GM12878 (cell line): ENCODE measurements around the gene RBM6. TPM values are rescaled to one million over a fixed set of nuclear protein-coding genes. Genes with fewer than 3 reads are reported as not detected.

Source experiments
- ATAC-seq: fragments of 200-7000 bp; cut with Tn5 transposase; 3 replicates; pipeline ENCODE4 v1.9.1; 2020; ENCODE audit warnings: mild to moderate bottlenecking, moderate library complexity
- BruUV-seq: library from RNA; stranded (reverse); fragments of 400-500 nt; replicated peaks from 2 replicates; lab custom pipeline; 2021; lab: Mats Ljungman, UMichigan
- CTCF ChIA-PET: fragments of 300-600 bp; sonication (Branson Sonifier 250); formaldehyde crosslinking; extraction: SDS; loops from one replicate; lab custom pipeline; 2021; ENCODE audit warnings: inconsistent platforms; lab: Yijun Ruan, JAX
- POLR2A ChIA-PET: fragments of 350-600 bp; formaldehyde crosslinking; extraction: SDS; loops from one replicate; lab custom pipeline; 2021; ENCODE audit warnings: inconsistent platforms; lab: Charles Lee
- RAD21 ChIA-PET: fragments of 300-600 bp; sonication (Branson Sonifier 250); formaldehyde crosslinking; loops from one replicate; lab custom pipeline; 2023; ENCODE audit warnings: antibody characterized with exemption; ENCODE audit not compliant: unreplicated experiment; lab: Charles Lee
- SMC1A ChIA-PET: fragments of 300-600 bp; sonication (Branson Sonifier 250); formaldehyde crosslinking; loops from one replicate; lab custom pipeline; 2023; ENCODE audit not compliant: unreplicated experiment, uncharacterized antibody; lab: Charles Lee
- DNase-seq: peaks from one replicate; pipeline ENCODE4 v3.0.0-alpha.2; 2011; ENCODE audit warnings: low read depth, low spot score
- FAIRE-seq: peaks from 3 replicates; lab custom pipeline; 2011; peaks lifted over from hg19 to GRCh38; lab: Jason Lieb, UNC
- H2AFZ ChIP-seq: 2 replicates; pipeline ENCODE4 v1.6.0; 2011; ENCODE audit warnings: low read depth, low read length, control low read depth; ENCODE audit not compliant: control insufficient read depth
- H3K27ac ChIP-seq: 2 replicates; pipeline ENCODE4 v1.5.1; 2011; ENCODE audit warnings: control low read depth; ENCODE audit not compliant: control insufficient read depth, insufficient read depth
- H3K27me3 ChIP-seq, 2 experiments: replicated peaks in 1 of 2; 2 replicates each; pipeline versions ENCODE4 v1.6.0 to v1.6.1; 2011; ENCODE audit warnings: low read length in 1 of 2; ENCODE audit not compliant: control insufficient read depth in 2 of 2, insufficient read depth in 2 of 2
- H3K36me3 ChIP-seq, 2 experiments: 2 replicates each; pipeline ENCODE4 v1.5.1; 2011; ENCODE audit warnings: low read length in 1 of 2; ENCODE audit not compliant: control insufficient read depth in 2 of 2, insufficient read depth in 2 of 2
- H3K4me1 ChIP-seq: 2 replicates; pipeline ENCODE4 v1.6.1; 2011; ENCODE audit warnings: mild to moderate bottlenecking, low read length, moderate library complexity, mixed read lengths; ENCODE audit not compliant: control insufficient read depth, insufficient read depth
- H3K4me2 ChIP-seq: 2 replicates; pipeline ENCODE4 v1.6.0; 2011; ENCODE audit warnings: control low read depth; ENCODE audit not compliant: control insufficient read depth, insufficient read depth
- H3K4me3 ChIP-seq: fragments of 200-600 bp; sonication (generic); 2 replicates; pipeline ENCODE4 v1.5.1; 2016
- H3K79me2 ChIP-seq: 2 replicates; pipeline ENCODE4 v1.6.0; 2011; ENCODE audit warnings: low read length; ENCODE audit not compliant: control insufficient read depth, insufficient read depth
- H3K9ac ChIP-seq: 2 replicates; pipeline ENCODE4 v1.8.0; 2011; ENCODE audit warnings: low read length, control low read depth, mixed read lengths; ENCODE audit not compliant: control insufficient read depth, insufficient read depth
- H3K9me3 ChIP-seq: replicated peaks from 3 replicates; pipeline ENCODE4 v1.5.1; 2011; ENCODE audit warnings: mild to moderate bottlenecking, low read length; ENCODE audit not compliant: control insufficient read depth, insufficient read depth
- H4K20me1 ChIP-seq: 2 replicates; pipeline ENCODE4 v1.6.0; 2011; ENCODE audit not compliant: control insufficient read depth, insufficient read depth
- BMI1 ChIP-seq: fragments of 450-650 bp; IDR thresholded peaks from 2 replicates; pipeline ENCODE4 v1.6.1; 2016; ENCODE audit warnings: mild to moderate bottlenecking, moderate library complexity, borderline replicate concordance
- CHD4 ChIP-seq: fragments of 200-600 bp; sonication (generic); IDR thresholded peaks from 2 replicates; pipeline ENCODE4 v1.6.1; 2016; ENCODE audit warnings: mild to moderate bottlenecking
- CREM ChIP-seq: IDR thresholded peaks from 2 replicates; pipeline ENCODE4 v1.6.1; 2014; ENCODE audit warnings: antibody characterized with exemption, low read depth
- EED ChIP-seq: sonication (generic); IDR thresholded peaks from 2 replicates; pipeline ENCODE4 v1.6.1; 2016; ENCODE audit warnings: antibody characterized with exemption, low read depth
- FOXK2 ChIP-seq: fragments of 450-650 bp; IDR thresholded peaks from 2 replicates; pipeline ENCODE4 v1.6.1; 2017; ENCODE audit warnings: mild to moderate bottlenecking, moderate library complexity
- FOXM1 ChIP-seq: IDR thresholded peaks from 2 replicates; pipeline ENCODE4 v1.6.1; 2012; ENCODE audit warnings: low read depth, mild to moderate bottlenecking, inconsistent platforms, low read length, moderate library complexity
- HDAC6 ChIP-seq: fragments of 200-600 bp; sonication (generic); IDR thresholded peaks from one replicate; pipeline ENCODE4 v1.8.0; 2017; ENCODE audit warnings: antibody characterized with exemption; ENCODE audit not compliant: unreplicated experiment
- IKZF2 ChIP-seq, 2 experiments: fragments of 450-650 bp; IDR thresholded peaks; 2 replicates each; pipeline ENCODE4 v1.6.1; 2017; ENCODE audit warnings: mild to moderate bottlenecking in 2 of 2, moderate library complexity in 2 of 2
- JUNB ChIP-seq: IDR thresholded peaks from 2 replicates; pipeline ENCODE4 v1.6.1; 2016; ENCODE audit warnings: antibody characterized with exemption, mild to moderate bottlenecking
- MXI1 ChIP-seq: fragments of 150-350 bp; IDR thresholded peaks from 2 replicates; pipeline ENCODE4 v1.6.1; 2011; ENCODE audit warnings: low read depth, mild to moderate bottlenecking, inconsistent platforms, low read length, improper control_type of control experiment
- MYC ChIP-seq: IDR thresholded peaks from 2 replicates; pipeline ENCODE4 v1.6.1; 2011; ENCODE audit warnings: mild to moderate bottlenecking, low read length, moderate library complexity, inconsistent platforms; ENCODE audit not compliant: insufficient read depth, insufficient replicate concordance, insufficient read length, severe bottlenecking
- NFYA ChIP-seq: IDR thresholded peaks from 2 replicates; pipeline ENCODE4 v1.6.1; 2011; ENCODE audit warnings: low read depth, mild to moderate bottlenecking, low read length, improper control_type of control experiment, borderline replicate concordance
- POLR2A ChIP-seq: IDR thresholded peaks from 2 replicates; pipeline ENCODE4 v1.6.1; 2011; ENCODE audit warnings: low read depth, mild to moderate bottlenecking, low read length
- RCOR1 ChIP-seq: conservative IDR thresholded peaks from 2 replicates; pipeline ENCODE4 v1.6.1; 2012; ENCODE audit warnings: low read depth, low read length, improper control_type of control experiment
- SMAD1 ChIP-seq: fragments of 450-650 bp; IDR thresholded peaks from 2 replicates; pipeline ENCODE4 v1.6.1; 2018; ENCODE audit warnings: mild to moderate bottlenecking, low read depth; ENCODE audit not compliant: partially characterized antibody
- SPI1 ChIP-seq: IDR thresholded peaks from 2 replicates; pipeline ENCODE4 v1.6.1; 2011; ENCODE audit warnings: low read depth, mild to moderate bottlenecking, low read length, moderate library complexity, borderline replicate concordance; ENCODE audit not compliant: insufficient read depth
- TARDBP ChIP-seq: IDR thresholded peaks from 2 replicates; pipeline ENCODE4 v1.6.1; 2016; ENCODE audit warnings: borderline replicate concordance
- TCF3 ChIP-seq: IDR thresholded peaks from 2 replicates; pipeline ENCODE4 v1.6.1; 2012; ENCODE audit warnings: low read depth, mild to moderate bottlenecking, low read length, borderline replicate concordance; ENCODE audit not compliant: insufficient read depth
- WGBS: methylation state at CpG from one replicate; pipeline ENCODE4 v1.1.6; 2016; ENCODE audit warnings: low lambda C conversion rate; ENCODE audit not compliant: insufficient replicate concordance, insufficient coverage; ENCODE audit errors: missing lambda C conversion rate; 5-methylcytosine and 5-hydroxymethylcytosine counted together
- in situ Hi-C: fragments of 300-500 bp; cut with MboI; formaldehyde crosslinking; loops from 9 replicates; pipeline ENCODE4 v1.14.3; 2018; ENCODE audit warnings: mixed read lengths
- intact Hi-C: fragments of 100-400 bp; cut with micrococcal nuclease; formaldehyde crosslinking; loops from one replicate; pipeline ENCODE4 v1.14.2; 2022; ENCODE audit not compliant: unreplicated experiment
- polyA plus RNA-seq, 11 experiments: library from polyadenylated mRNA; depleted of rRNA in 4 of 11; unstranded in 6 of 11; stranded (reverse) in 5 of 11; fragments of >200 nt; fragmentation: Nextera tagmentation in 4 of 11; fragmentation: Illumina TruSeq in 1 of 11; extraction: Ambion mirVana in 4 of 11; extraction: Trizol in 1 of 11; gene quantifications; 1 replicate in 1 of 11; 2 replicates in 10 of 11; pipeline versions ENCODE4 v1.2.1 to v1.2.3, GENCODE V29; 2011 to 2016; ENCODE audit warnings: inconsistent platforms in 2 of 11, missing spikeins in 2 of 11, low read depth in 1 of 11
- total RNA-seq, 4 experiments: library from RNA; depleted of rRNA in 3 of 4; stranded (reverse); fragments of >200 nt in 3 of 4; fragmentation: Illumina TruSeq in 1 of 4; extraction: Trizol in 1 of 4; gene quantifications; 2 replicates each; pipeline versions ENCODE4 v1.2.1 to v1.2.3, GENCODE V29; 2013 to 2021
- TF ChIP-seq, protein P1 (sequence below): fragments of 150-350 bp; IDR thresholded peaks from 2 replicates; pipeline ENCODE4 v1.6.1; 2016; ENCODE audit warnings: low read depth, low read length
- TF ChIP-seq, protein P2 (sequence below): IDR thresholded peaks from 2 replicates; pipeline ENCODE4 v1.6.1; 2012; ENCODE audit warnings: low read depth, low read length, improper control_type of control experiment

The RBM6 gene
- total and polyA plus RNA-seq, 10 of the 15 experiments (the other 5 are each of a cell fraction or from before 2014, with no cell fraction given), result 45.3 to 103 (median 81.3) TPM

DNA sequence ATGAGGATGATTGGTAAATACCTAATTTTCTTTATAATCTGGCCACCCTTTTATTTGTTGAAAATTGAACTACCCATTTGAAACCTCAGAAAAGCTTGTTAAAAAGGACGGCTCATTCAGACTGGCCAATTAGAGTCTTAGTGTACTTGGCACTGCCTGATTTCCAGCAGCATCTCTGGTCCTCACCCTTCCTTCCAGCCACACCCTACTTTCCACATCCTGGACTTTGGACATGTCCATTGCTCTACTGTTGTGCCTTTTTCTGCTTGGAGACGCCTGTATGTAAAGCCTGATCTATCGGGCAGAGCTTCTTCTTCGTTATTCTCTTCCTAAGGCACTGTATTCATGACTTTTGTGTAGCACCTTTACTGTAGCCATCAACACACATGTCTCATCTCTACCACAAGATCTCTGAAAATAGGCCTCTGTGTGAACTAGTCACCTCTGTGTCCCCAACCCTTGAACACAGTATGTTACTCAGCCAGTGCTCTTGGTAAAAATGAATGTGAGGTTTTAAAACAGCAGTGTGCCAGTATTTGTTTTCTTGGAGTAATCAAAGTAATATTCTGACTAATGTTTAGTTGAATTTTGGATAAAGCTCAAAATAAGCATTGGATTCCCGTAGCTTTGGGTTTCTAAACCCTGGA lies 155.5 kb downstream of the RBM6 start:
- Histone ChIP-seq H3K4me2 (no peak overlapping the region), H3K9ac (no peak overlapping the region), H3K27me3 (no peaks in the 10 kb centered on the region), H4K20me1 (no peaks in the 10 kb centered on the region)
- in situ Hi-C loops, result no loop called here
- ChIA-PET CTCF (interaction anchor here (0.9 to 1.2 kb wide), 3 partner anchors 16 to 27 kb away, joined by 3 to 5 read pairs (median 3); no protein-coding TSS in a partner anchor), POLR2A (interaction anchor here (0.5 to 0.6 kb wide), 3 partner anchors 12 to 76 kb away, joined by 3 to 8 read pairs (median 4); no protein-coding TSS in a partner anchor), SMC1A (interaction anchor here (1.3 kb wide), 1 partner anchor 9 kb away, joined by 3 read pairs; no protein-coding TSS in a partner anchor)
- no peak for TF ChIP-seq CHD4
- no peak for TF ChIP-seq CREM
- TF ChIP-seq MXI1, result no peak
- TF ChIP-seq, protein P1, sequence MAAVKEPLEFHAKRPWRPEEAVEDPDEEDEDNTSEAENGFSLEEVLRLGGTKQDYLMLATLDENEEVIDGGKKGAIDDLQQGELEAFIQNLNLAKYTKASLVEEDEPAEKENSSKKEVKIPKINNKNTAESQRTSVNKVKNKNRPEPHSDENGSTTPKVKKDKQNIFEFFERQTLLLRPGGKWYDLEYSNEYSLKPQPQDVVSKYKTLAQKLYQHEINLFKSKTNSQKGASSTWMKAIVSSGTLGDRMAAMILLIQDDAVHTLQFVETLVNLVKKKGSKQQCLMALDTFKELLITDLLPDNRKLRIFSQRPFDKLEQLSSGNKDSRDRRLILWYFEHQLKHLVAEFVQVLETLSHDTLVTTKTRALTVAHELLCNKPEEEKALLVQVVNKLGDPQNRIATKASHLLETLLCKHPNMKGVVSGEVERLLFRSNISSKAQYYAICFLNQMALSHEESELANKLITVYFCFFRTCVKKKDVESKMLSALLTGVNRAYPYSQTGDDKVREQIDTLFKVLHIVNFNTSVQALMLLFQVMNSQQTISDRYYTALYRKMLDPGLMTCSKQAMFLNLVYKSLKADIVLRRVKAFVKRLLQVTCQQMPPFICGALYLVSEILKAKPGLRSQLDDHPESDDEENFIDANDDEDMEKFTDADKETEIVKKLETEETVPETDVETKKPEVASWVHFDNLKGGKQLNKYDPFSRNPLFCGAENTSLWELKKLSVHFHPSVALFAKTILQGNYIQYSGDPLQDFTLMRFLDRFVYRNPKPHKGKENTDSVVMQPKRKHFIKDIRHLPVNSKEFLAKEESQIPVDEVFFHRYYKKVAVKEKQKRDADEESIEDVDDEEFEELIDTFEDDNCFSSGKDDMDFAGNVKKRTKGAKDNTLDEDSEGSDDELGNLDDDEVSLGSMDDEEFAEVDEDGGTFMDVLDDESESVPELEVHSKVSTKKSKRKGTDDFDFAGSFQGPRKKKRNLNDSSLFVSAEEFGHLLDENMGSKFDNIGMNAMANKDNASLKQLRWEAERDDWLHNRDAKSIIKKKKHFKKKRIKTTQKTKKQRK, result no peak
- TF ChIP-seq SPI1, result no peak
- no peak for TF ChIP-seq NFYA
- no peak for TF ChIP-seq EED
- no peak for TF ChIP-seq TCF3
- no peak for TF ChIP-seq TARDBP
- TF ChIP-seq HDAC6, result no peak
- TF ChIP-seq IKZF2 (IDR thresholded peaks at IDR 0.05), result no peak
- no peak for TF ChIP-seq MYC
- no peak for TF ChIP-seq POLR2A
- TF ChIP-seq BMI1, result no peak
- TF ChIP-seq, protein P2, sequence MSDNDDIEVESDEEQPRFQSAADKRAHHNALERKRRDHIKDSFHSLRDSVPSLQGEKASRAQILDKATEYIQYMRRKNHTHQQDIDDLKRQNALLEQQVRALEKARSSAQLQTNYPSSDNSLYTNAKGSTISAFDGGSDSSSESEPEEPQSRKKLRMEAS, result no peak
- no peak for TF ChIP-seq FOXK2
- TF ChIP-seq JUNB, result no peak
- no peak for TF ChIP-seq FOXM1
- no peak for TF ChIP-seq RCOR1
- no peak for TF ChIP-seq SMAD1
- TF ChIP-seq, all 136 proteins: peak for 0
- no peak overlapping the region for H3K4me3 ChIP-seq
- intact Hi-C loops, result no loop called here
- no TSS peak for BruUV-seq
- no peaks in the 10 kb centered on the region for H3K4me1 ChIP-seq
- H3K79me2 ChIP-seq, result peaks cover 28% of the 10 kb centered on the region
- no peak for DNase-seq
- FAIRE-seq, result no peak
- H3K9me3 ChIP-seq, result no peaks in the 10 kb centered on the region
- H3K36me3 ChIP-seq, result peaks cover 22 to 55% of the 10 kb centered on the region in 2 experiments
- H2AFZ ChIP-seq, result no peak overlapping the region
- no peak for ATAC-seq
- no peak overlapping the region for H3K27ac ChIP-seq
- RAD21 ChIA-PET, result no interaction called here
- WGBS, result 87% methylated on average over 5 of the region's 5 CpGs
